Measurements from ENCODE around the gene EPHB2.
"Not testable (repeated sequence)": the region's sequence is repeated elsewhere in the genome, so short reads cannot be mapped to it uniquely, and the experiment has no call there.

The EPHB2 gene

DNA sequence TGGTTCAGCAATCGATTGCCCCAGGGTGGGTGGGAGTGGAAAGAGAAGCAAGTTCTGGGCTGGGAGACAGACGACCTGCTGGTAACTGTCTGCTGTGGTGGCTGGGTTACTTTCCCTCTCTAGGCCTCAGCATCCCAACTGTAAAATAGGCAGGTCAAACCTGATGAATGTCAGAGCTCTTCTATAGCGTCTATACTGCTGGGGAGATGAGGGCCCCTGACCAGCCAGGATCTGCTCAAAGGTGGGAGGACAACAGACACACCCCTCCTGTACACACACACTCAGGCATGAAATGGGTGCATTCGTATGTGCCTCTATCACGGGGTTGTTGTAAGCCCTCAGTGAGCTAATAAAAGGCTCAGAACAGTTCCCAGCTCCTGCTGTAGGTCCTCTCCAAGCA lies 12.7 kb upstream of the EPHB2 start:
- H3K9me3 ChIP-seq (ENCODE audit: severe bottlenecking), result no peaks in the 10 kb centered on the region
- H3K27ac ChIP-seq, result no peak overlapping the region
- H3K36me3 ChIP-seq, result no peaks in the 10 kb centered on the region
- no peak for DNase-seq
- no peaks in the 10 kb centered on the region for H3K27me3 ChIP-seq (ENCODE audit: insufficient read depth, low read depth, severe bottlenecking)
- no peak overlapping the region for H3K4me3 ChIP-seq (ENCODE audit: low read depth, low read length)
- TF ChIP-seq, protein P1, sequence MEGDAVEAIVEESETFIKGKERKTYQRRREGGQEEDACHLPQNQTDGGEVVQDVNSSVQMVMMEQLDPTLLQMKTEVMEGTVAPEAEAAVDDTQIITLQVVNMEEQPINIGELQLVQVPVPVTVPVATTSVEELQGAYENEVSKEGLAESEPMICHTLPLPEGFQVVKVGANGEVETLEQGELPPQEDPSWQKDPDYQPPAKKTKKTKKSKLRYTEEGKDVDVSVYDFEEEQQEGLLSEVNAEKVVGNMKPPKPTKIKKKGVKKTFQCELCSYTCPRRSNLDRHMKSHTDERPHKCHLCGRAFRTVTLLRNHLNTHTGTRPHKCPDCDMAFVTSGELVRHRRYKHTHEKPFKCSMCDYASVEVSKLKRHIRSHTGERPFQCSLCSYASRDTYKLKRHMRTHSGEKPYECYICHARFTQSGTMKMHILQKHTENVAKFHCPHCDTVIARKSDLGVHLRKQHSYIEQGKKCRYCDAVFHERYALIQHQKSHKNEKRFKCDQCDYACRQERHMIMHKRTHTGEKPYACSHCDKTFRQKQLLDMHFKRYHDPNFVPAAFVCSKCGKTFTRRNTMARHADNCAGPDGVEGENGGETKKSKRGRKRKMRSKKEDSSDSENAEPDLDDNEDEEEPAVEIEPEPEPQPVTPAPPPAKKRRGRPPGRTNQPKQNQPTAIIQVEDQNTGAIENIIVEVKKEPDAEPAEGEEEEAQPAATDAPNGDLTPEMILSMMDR (IDR thresholded peaks at IDR 0.05; ENCODE audit: low read depth, low read length), result no peak

DNA sequence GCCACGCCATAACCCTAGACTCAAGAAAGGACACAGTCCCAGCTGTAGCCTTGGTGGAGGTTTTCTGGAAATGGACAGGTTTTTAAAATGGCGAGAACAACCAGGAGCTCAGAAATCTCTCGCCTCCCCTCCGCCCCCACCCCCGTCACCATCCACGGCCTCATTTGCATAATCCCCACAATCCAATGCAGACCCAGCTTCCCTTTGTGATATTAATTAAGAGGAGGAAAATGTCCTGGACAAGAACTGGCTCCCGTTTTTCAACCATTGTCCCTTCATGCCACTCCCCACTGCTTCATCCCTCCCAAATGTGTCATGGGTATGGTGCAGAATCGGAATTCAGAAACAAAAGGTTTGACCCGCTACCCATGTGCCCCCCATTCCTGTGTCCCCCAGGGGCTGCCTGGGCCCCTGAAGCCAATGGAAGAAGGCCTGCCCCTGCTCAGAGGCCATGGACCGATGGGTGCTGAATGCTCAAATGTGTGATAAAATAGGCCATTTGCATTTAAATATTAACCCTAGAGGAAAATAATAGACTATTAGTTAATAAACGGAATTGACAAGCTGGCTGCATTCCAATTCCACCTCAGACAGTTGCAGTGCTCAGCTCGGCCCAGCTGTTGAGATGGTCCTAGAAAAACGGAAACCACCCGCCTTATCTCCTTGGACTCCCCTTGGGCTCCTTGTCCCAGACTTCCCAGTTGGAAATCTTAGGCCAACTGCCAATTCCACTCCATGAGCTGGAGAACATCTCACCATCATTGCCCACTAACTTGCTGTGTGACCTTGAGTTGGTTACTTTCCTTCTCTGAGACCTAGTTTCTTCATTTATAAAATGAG lies 10.7 kb upstream of the EPHB2 start:
- H3K27me3 ChIP-seq (ENCODE audit: insufficient read depth, low read depth, severe bottlenecking), result no peaks in the 10 kb centered on the region
- H3K9me3 ChIP-seq (ENCODE audit: severe bottlenecking), result no peaks in the 10 kb centered on the region
- TF ChIP-seq, protein P1 (IDR thresholded peaks at IDR 0.05; ENCODE audit: low read depth, low read length), result no peak
- no peaks in the 10 kb centered on the region for H3K36me3 ChIP-seq
- no peak overlapping the region for H3K4me3 ChIP-seq (ENCODE audit: low read depth, low read length)
- DNase-seq, result no peak
- H3K27ac ChIP-seq, result no peak overlapping the region

DNA sequence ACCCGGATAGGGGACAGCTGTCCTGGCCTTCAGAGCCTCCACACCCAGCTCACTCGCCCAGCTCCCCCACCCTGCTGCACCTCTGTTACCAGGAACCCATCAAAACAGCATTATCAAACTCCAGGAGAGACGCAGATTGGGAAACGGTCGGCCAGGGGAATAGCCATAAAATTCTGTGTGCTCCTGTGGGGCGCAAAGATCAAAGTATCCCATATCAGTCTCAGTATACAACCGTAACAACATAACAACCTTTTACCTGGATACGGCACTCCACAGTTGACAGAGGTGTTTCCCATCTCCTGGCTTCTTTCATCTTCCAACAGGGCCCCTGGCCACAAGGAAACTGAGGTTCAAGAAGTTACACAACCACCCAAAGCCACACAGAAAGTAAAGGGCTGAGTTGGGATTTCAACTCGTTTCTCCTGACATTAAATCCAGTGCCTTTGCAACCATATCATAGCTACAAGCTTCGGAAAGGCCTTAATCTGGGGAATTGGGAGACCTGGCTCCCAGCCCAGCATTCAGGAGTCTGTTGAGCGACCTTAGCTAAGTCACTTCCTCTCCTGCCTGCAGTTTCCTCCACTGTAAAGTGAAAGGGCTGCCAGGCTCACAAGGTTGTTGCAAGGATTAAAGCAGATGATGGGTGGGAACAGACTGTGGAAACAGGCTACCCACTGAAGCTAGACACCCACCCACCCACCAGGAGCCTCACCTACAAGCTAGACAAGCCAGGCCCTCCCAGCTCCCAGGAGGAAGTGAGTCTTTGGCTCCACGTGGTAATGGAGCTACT lies 8.1 kb upstream of the EPHB2 start:
- TF ChIP-seq, protein P1 (IDR thresholded peaks at IDR 0.05; ENCODE audit: low read depth, low read length), result no peak
- H3K4me3 ChIP-seq (ENCODE audit: low read depth, low read length), result no peak overlapping the region
- no peak for DNase-seq
- no peaks in the 10 kb centered on the region for H3K27me3 ChIP-seq (ENCODE audit: insufficient read depth, low read depth, severe bottlenecking)
- no peak overlapping the region for H3K27ac ChIP-seq
- H3K9me3 ChIP-seq (ENCODE audit: severe bottlenecking), result no peaks in the 10 kb centered on the region
- H3K36me3 ChIP-seq, result no peaks in the 10 kb centered on the region

DNA sequence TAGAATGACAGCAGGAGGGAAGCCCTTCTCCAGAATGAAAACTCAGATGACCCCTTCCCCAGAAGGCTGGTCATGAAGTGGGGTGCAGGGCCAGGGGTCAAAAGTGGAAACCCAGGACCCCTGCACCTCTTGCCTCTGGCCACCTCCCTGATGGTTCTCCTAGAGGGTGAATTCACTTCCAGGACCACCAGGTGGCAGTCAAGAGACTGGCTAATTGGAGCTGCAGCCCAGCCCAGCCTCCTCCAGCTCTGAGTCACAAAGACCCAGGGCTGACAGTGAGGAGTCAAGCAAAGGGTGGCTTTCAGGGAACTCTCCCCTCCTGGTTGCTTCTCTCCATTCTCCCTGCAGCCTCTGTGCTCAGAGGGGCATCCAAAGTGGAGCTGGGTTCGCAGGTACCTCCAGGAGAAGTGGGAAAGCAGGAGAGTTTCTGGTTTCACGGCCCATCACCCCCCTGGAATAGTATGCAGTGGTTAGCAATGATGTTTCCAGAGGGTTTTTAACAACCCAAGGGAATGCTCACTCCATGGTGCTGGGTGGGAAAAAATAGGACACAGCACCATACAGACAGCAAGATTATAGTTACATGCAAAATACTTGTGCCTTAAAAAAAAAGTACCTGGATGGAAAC lies 6.1 kb upstream of the EPHB2 start:
- peak; percentile 87 for DNase-seq

DNA sequence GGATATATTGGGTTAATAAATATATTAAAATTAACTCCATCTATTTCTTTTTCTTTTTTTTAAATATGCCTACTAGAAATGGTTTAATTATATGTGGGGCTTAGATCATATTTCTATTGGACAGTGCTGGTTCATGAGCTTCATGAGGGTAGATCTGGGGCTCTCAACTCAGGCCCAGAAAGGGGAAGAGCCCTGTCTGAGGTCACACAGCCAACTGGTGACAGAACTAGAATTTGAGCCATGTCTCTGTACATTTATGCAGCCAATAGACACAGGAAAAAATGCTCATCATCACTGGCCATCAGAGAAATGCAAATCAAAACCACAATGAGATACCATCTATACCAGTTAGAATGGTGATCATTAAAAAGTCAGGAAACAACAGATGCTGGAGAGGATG lies 5.1 kb upstream of the EPHB2 start:
- H3K27me3 ChIP-seq (ENCODE audit: insufficient read depth, low read depth, severe bottlenecking), result no peaks in the 10 kb centered on the region
- H3K27ac ChIP-seq, result no peak overlapping the region
- TF ChIP-seq, protein P1 (IDR thresholded peaks at IDR 0.05; ENCODE audit: low read depth, low read length), result no peak
- DNase-seq, result no peak
- no peaks in the 10 kb centered on the region for H3K36me3 ChIP-seq
- H3K4me3 ChIP-seq (ENCODE audit: low read depth, low read length), result no peak overlapping the region
- H3K9me3 ChIP-seq (ENCODE audit: severe bottlenecking), result no peaks in the 10 kb centered on the region

More for the DNA sequence above, 6.1 kb upstream of the EPHB2 start:
- Histone ChIP-seq H3K27me3 (ENCODE audit: insufficient read depth, low read depth, severe bottlenecking) (no peaks in the 10 kb centered on the region), H3K27ac (no peak overlapping the region), H3K36me3 (no peaks in the 10 kb centered on the region), H3K9me3 (ENCODE audit: severe bottlenecking) (no peaks in the 10 kb centered on the region), H3K4me3 (ENCODE audit: low read depth, low read length) (no peak overlapping the region)
- TF ChIP-seq, protein P1 (IDR thresholded peaks at IDR 0.05; ENCODE audit: low read depth, low read length), result peak; percentile 90

DNA sequence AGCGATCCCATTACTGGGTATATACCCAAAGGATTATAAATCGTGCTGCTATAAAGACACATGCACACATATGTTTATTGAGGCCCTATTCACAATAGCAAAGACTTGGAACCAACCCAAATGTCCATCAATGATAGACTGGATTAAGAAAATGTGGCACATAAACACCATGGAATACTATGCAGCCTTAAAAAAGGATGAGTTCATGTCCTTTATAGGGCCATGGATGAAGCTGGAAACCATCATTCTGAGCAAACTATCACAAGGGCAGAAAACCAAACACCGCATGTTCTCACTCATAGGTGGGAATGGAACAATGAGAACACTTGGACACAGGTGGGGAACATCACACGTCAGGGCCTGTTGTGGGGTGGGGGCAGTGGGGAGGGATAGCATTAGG lies 4.5 kb upstream of the EPHB2 start:
- not testable (repeated sequence) for DNase-seq; H3K9me3 ChIP-seq (ENCODE audit: severe bottlenecking); H3K27me3 ChIP-seq (ENCODE audit: insufficient read depth, low read depth, severe bottlenecking); H3K4me3 ChIP-seq (ENCODE audit: low read depth, low read length); H3K27ac ChIP-seq; H3K36me3 ChIP-seq
